Stimulated activated CD8-positive, alpha-beta memory T cell treated with anti-CD3 and anti-CD28 coated beads, Interleukin-4, amount 100 ng/mL, for 1 hour (primary cell): ENCODE results near the gene DDX42.

Experiments used
- DNase-seq, 2 donors: peaks; one replicate each; pipeline ENCODE4 v3.0.0-alpha.2; 2020; ENCODE audit warnings: low read depth in 2 of 2, low spot score in 1 of 2

Gene DDX42

DNA sequence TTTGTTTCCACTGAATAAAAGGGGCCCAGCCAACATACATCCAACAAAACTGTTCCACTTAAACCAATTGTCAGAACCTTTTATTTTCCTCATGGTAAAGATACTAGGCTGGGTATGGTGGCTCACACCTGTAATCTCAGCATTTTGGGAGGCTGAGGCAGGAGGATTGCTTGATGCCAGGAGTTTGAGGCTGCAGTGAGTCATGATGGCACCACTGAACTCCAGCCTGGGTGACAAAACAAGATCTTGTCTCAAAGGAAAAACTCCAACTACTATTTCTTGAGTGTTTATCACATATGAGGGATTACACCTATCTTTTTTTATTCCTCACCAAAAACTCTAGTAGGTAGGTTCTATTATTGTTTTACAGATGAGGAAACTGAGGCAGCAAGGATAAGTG lies 48.6 kb downstream of the DDX42 start:
- DNase-seq: no peak

DNA sequence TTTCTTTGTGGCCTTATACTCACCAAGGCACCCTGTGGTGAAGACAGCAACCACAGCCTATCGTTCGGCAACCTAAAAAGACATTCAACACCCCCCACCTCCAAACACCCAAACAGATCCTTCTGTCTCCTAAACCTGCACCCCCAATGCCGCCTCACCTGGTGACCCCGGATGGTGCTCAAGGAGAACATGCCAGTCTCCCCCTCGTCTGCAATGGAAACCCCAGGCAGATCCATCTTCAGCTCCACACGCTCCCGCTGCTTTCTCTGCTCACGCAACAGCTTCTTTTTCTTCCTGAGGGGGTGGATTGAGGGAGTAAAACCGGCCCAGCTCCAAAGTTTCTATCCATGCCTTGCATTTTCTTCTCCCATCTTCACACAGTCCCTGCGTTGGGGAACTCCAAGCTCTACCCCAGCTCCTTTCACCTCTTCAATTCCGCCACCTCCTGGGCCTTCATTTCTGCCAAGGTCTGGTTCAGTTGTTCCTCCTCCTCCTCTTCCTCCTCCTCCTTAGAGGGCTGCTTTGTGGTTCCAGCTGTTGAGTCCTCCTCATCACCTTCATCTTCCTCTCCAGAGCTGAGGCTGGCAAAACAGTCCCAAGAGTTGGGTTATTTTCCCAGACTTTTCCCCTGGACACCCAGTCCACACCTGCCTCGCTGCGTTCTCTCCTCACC lies 49.8 kb downstream of the DDX42 start:
- DNase-seq: no peak

- DNase-seq: no peak
These were observed 50.4 kb downstream of the DDX42 start for GRCh38 chr17:63824362-63824761.

DNA sequence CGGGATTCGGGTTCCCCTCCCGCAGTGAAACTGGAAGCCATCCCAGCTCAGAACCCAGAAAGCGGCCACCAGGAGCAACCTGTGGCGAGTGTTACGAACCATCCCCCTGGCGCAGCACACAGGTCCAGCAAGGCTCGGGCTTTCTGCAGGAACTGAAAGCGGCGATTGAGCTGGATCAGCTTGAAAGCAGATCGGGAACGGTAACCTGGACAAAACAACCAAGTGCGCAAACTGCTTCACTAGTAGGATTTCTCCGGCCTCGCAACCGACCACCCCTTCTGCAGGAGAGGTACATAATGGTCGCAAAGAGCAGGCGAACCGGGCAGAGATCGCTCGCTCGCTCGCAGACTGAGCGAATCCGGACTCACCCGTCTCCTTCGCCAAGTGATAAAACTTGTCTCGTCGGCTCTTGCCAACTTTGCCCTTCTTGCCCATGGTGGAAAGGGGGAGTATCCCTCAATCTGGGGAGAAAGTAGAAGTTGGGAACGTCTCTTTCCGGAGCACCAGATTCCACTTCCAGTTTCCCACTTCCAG lies 52.6 kb downstream of the DDX42 start:
- no peak for DNase-seq

DNA sequence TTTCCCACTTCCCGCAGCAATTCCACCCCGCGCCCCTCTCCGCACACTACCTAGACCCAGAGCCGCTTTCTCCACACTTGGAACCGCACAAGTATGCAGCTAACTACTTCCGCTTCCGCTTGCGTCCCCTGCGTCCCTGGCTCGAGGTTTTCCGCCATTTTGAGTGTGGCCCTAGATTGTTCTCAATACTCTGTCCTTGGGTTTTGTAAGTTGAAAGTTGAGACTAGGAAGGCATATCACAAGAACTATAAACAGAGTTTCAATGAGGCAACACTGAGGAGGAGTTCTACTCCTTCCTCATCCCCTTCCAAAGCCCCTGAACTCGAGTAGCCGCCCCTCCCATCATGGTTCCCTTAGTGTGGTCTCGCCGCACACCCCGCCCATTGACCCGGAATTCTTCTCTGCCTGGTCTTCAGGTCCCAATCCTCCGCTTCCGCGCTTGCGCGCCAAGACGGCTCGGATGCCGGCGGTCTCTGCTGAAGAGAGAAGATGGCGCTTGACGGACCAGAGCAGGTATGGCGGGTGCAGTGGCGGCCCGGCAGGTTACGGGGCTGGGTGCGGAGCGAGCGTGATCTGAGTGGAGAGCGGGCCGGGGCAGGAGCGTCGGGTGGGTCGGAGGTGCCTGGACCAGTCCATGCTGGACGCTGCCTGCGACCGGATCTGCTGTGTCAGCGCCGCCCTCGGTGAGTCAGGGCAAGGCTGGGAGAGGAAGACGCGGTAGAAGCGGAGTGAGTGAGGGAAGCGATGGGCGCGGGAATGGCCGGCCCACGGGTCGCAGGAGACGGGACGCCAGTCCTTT lies 53.2 kb downstream of the DDX42 start, which contains the start of the genes FTSJ3 and PSMC5:
TSS of gene FTSJ3 (minus strand) at position 662 of the 799 bp plus-strand sequence. CDS start 761 bp downstream, outside the sequence.
TSS of gene PSMC5 (plus strand) at position 430 of the 799 bp plus-strand sequence. CDS start at position 490, 60 bp downstream.
- DNase-seq: peak; percentile 85 to 90

DNA sequence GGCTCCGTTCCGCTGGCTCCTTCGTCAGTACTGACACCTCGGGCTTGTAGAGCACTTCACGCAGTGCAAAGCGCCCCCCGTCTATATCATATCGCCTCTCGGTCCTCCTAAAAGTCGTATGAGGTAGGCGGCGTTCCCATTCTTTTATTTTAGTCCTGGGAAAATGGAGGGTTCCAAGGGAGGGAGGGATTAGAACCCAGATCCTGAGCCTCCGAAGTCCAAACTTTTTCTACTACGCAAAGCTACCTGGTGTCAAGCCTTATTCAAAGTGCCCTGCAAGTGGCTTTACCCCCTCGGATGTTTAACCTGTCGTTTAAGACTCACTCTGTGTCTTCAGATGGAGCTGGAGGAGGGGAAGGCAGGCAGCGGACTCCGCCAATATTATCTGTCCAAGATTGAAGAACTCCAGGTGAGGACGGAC lies 53.8 kb downstream of the DDX42 start:
- no peak for DNase-seq

DNA sequence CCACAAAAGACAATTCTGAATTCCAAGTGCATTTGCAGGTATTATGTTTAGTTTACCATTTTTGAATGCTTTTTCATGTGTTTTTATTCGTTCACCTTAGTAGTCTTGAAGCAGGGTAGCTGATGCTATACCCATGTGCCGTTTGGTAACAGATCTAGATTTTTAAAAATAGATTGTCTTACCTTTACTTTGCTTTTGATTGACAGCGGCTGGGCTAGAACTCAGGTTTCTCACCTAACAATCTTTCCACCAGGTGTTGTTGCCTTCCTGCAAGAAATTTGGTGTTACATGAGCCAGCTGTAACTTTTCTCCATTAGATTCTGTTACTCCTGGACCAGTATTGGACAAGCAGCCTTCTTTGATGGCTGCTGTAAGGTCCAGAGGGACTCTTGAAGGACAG lies 55.0 kb downstream of the DDX42 start:
- DNase-seq: no peak

- no peak for DNase-seq
These were observed 56.3 kb downstream of the DDX42 start for GRCh38 chr17:63830278-63830677.

- no peak for DNase-seq
These were observed 57.0 kb downstream of the DDX42 start for GRCh38 chr17:63830904-63831491.

- DNase-seq: no peak
These were observed 57.5 kb downstream of the DDX42 start for GRCh38 chr17:63831505-63831904.

DNA sequence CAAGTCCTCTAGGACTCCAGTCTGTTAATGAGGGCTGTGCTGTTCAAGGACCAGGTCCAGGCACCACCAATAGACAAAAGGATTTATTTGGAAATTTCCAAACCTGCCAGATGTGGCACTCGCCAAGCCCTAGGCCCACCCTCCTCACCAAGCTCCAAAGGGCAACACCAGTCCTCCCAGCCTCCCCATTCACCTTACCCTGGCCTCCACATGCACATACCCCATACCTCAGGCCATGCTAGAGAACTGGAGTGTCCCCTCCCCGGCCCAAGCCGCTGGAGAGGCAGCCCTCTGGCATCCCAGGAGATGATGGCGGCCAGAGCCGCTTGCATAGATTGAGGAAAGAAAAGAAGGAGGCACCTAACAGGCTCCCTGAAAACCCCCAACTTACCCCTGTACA lies 58.0 kb downstream of the DDX42 start:
- DNase-seq: no peak

DNA sequence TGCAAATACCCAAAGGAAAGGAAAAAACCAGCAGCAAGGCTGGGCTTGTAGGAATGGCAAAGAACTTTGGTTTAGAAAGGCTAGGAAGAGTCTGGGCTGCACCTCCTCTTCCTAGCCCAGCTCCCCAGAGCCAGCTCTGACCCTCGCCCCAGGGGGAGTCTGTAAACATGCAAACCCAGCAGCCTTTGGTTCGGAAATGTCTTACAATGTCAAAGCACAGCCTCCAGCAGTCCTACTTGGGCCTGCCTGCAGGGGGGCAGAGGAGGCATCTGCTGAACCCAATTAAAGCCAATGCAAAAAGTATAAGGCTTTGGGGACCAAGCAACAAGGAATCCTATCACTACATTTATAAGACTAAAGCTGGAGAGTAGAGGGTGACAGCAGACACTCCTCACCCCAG lies 58.5 kb downstream of the DDX42 start:
- DNase-seq: no peak

DNA sequence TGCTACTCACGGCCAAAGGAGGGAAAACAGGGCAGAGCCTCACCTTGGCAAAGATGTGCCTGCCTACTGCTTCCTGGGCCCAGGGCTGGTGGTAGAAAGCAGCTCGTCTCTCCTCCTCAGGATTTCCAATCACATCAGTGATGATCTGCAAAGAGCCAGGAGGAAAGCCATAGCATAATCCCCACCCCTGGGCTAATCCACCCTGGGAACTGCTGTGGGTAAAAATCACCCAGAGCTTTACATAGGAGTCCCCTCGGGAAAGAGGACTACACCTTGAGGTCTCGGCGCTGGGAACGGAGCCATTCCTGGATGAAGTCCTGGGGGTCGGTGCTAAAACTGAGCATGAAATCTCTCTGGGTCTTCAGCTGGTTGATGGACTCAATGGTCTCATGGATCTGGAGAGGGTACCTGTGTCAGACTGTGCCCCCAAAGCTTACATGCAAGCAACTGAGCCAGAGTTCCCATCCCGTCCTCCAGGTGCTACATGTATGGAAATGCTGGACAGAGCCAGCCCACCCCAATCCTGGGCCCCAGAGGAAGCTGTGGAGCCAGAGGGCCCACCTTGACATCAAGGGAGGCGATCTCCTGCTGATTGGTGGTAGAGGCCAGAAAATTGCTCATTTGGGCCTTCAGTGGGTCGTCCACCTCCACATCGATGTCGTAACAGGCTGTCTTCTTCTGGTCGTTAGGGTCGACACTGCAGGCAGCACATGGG lies 59.2 kb downstream of the DDX42 start:
- DNase-seq: no peak

- DNase-seq: no peak
These were observed 59.9 kb downstream of the DDX42 start for GRCh38 chr17:63833741-63834373.

DNA sequence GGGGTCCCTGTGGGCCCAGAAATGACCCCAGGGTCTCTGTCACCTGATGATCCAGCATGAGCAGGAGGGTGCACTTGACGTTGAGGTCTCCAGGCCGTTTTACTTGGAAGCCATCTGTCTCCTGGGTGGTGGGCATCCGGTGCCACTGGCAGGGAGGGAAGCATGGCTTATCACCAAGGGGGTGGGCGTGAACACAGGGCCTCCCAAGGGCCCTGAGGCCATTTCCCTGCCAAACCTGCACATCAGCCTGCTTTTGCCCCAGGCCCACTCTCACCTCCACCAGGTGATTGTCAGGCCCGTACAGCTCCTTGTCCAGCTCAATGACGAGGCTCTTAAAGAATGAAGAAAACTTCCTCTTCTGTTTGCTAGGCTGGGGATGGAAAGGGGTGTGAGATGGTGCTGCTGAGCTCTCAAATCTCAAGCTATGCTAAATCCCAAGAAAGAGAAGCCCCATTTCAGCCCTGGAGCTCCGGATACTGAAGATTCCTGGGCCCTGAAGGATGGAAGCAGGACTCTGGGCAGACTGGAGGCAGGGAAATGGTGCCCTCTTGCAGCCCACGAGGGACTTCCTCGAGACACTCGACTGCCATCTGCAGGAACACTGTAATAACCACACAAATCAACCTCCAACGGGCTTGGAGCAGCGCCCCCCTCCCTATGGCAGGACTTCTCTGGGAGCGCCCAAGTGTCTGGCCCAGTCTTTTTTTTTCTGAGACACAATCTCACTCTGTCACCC lies 60.6 kb downstream of the DDX42 start:
- no peak for DNase-seq

GRCh38 chr17:63835167-63835720 lies 61.3 kb downstream of the DDX42 start:
- DNase-seq: no peak

GRCh38 chr17:63836811-63837210 lies 62.8 kb downstream of the DDX42 start:
- DNase-seq: no peak

DNA sequence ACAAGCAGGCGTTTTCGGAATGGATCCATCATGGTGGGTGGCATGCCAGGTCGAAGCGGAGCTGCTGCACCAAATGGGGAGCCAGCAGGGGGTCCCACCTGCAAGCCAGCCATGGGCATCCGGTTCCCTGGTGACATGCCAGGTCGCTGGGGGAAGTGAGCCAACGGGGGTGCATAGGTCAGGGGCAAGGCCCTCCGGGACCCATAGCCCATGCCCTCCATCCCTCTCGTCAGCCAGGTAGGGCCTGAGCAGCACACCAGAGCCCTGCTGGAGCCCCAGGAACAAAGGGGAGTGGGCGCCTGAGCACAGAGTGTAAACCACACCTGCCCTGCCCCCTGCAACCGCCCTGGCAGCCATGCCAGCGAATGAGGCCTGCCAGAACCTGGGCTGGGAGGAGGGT lies 63.5 kb downstream of the DDX42 start:
- DNase-seq: no peak

DNA sequence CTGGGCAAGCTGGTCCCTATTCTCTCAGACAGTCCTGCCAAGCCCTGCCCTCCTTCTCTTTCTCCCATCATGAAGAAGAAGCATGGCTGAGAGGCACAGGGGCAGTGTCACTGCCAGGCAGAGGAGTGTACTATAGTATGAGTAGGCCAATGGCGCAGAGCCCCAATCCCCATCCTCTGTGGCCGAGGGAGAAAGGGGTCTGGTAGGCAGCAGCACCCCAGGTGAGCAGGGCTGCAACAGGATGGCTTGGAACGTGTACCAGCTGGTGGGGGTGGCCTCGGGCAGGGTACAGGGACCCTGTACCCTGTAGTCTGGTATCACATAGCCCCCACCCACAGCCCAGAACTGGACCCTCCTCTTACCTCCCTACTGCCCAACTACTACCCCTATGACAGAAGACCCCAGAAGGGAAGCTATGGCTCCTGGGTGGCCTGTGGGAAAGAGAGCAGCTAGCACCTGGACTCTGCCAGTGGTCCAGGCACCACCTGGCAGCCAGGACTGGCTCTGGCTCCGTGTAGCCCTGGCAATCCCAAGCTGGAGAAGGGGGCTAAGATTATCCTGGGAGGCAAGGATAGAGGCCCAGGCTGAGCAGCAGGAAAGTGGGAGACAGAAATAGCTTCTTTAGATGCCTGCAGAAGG lies 64.1 kb downstream of the DDX42 start:
- DNase-seq: no peak
